Measurements from ENCODE around the gene GATAD1. TPM values are rescaled to one million over a fixed set of nuclear protein-coding genes. Genes with fewer than 3 reads are reported as not detected.

Gene GATAD1
- total RNA-seq, 2 donors from 2014 or later: 22.9 to 28.8 TPM

DNA sequence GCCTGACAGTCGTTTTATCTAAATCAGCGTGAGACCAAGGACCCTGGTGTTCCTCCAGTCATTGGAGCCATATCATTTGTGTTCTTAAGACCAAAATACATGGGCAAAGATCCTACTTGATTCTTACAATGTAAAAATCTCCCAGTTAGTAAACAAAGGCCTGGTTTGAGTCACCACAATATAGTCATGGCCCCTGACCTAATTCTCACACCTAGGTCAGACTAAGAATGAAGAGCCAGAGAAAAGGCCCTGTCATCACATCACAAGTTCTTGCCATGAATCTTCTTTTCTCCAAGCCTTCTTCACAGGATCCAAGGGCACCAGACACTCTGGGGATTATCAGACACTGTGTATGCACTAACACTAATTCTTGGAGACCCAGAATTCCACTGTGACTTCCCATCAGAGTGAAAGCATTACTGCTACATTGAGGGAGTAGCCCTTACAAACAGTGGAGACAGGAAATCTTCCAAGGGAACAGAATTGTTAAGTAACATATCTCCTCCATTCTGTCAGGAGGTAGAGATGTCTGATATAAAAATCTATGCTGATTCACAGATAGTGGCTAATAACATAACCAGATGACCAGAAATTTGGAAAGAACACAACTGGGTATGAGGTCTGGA is 38.1 kb downstream of the GATAD1 start:
- DNase-seq: no peak
- peak overlapping the region in 1 of 2 donors; percentile 2 for H3K9ac ChIP-seq (ENCODE audit: low read depth in 2 of 2, low read length in 2 of 2)
- H3K4me3 ChIP-seq: no peak overlapping the region
- no peaks in the 10 kb centered on the region for H3K27me3 ChIP-seq
- no peaks in the 10 kb centered on the region for H3K36me3 ChIP-seq
- TF ChIP-seq CTCF (IDR thresholded peaks at IDR 0.05): no peak
- intact Hi-C loops (cut with DNase I): no loop called here
- no peaks in the 10 kb centered on the region for H3K4me1 ChIP-seq
- H3K9me3 ChIP-seq: no peaks in the 10 kb centered on the region
- peak overlapping the region; percentile 64 for H3K27ac ChIP-seq

DNA sequence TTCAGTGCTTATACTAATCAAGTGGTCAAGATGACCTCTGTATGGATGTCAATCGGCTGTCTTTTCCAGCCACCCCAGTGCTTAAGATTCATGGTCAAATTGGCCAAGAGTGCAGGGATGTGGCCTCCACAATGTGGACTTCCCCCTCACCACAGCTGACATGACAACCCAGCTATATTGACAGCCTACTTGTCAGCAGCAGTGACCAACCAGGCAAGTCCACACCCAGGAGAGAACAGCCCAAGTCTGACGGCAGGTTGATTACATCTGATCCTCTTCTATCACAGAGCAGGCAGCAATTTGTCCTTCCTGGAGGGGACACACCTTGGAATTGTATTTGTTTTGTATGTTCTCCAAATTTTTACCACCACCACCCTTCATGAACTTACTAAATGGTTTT is 38.7 kb downstream of the GATAD1 start:
- Histone ChIP-seq H3K27me3 (no peaks in the 10 kb centered on the region), H3K27ac (peak overlapping the region; percentile 64), H3K4me3 (no peak overlapping the region), H3K36me3 (no peaks in the 10 kb centered on the region), H3K9ac (ENCODE audit: low read depth in 2 of 2, low read length in 2 of 2) (peak overlapping the region in 1 of 2 donors; percentile 2), H3K4me1 (no peaks in the 10 kb centered on the region), H3K9me3 (no peaks in the 10 kb centered on the region)
- TF ChIP-seq CTCF (IDR thresholded peaks at IDR 0.05): no peak
- peak; percentile 77 for DNase-seq
- intact Hi-C loops (cut with DNase I): no loop called here

DNA sequence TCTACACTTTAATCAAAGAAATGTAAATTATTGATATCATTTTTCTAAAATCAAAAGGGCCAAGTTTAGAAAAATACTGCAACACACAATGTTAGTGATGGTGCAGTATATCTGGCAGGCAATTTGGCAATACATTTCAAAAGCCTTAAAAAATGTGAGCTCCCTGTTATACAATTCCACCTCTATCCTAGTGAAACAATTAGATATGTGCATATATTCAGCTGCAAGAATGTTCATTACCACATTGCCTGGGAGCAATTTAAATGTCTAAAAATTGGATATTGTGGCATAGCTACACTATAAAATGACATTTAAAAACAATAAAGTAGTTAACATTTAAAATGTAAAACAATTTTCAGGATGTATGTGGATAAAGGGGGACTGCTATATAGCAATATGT is 40.5 kb downstream of the GATAD1 start:
- Histone ChIP-seq H3K27ac (no peak overlapping the region), H3K27me3 (no peaks in the 10 kb centered on the region), H3K4me1 (no peaks in the 10 kb centered on the region), H3K9ac (ENCODE audit: low read depth in 2 of 2, low read length in 2 of 2) (no peak overlapping the region), H3K36me3 (peaks cover 7% of the 10 kb centered on the region), H3K4me3 (no peak overlapping the region), H3K9me3 (no peaks in the 10 kb centered on the region)
- intact Hi-C loops (cut with DNase I): no loop called here
- no peak for TF ChIP-seq CTCF (IDR thresholded peaks at IDR 0.05)
- DNase-seq: no peak

DNA sequence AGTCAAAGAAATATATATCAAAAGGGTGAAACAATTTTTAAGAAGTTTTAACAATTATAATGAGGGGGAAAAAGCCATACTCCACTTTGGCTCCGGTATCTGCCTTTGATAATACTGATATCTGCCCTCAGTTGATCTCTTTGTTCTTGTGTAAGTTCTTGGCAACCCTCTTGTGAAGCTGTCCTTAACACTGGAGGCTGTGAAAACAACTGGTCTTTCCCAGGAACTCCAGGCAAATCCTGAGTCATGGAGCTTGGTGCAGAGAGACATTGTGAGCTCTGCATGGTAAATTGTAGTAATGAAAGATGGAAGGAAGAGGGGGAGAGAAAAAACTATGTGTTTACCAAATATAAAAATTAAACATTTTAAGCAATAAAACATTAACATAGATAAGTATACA is 42.4 kb downstream of the GATAD1 start:
- intact Hi-C loops (cut with DNase I): no loop called here
- no peak overlapping the region for H3K9ac ChIP-seq (ENCODE audit: low read depth in 2 of 2, low read length in 2 of 2)

GRCh38 chr7:92496876-92497275 is 49.6 kb downstream of the GATAD1 start:
- intact Hi-C loops (cut with DNase I): no loop called here
- no peak for DNase-seq
- H3K27me3 ChIP-seq: no peaks in the 10 kb centered on the region
- H3K9me3 ChIP-seq: no peaks in the 10 kb centered on the region
- no peak overlapping the region for H3K27ac ChIP-seq
- H3K36me3 ChIP-seq: peaks cover 10% of the 10 kb centered on the region
- no peak for TF ChIP-seq CTCF (IDR thresholded peaks at IDR 0.05)
- H3K4me3 ChIP-seq: no peak overlapping the region
- H3K9ac ChIP-seq (ENCODE audit: low read depth in 2 of 2, low read length in 2 of 2): no peak overlapping the region
- no peaks in the 10 kb centered on the region for H3K4me1 ChIP-seq

More for the DNA sequence above, 42.4 kb downstream of the GATAD1 start:
- no peak overlapping the region for H3K4me3 ChIP-seq
- DNase-seq: no peak
- H3K9me3 ChIP-seq: no peaks in the 10 kb centered on the region
- H3K36me3 ChIP-seq: peaks cover 7% of the 10 kb centered on the region
- no peaks in the 10 kb centered on the region for H3K27me3 ChIP-seq
- no peak overlapping the region for H3K27ac ChIP-seq
- no peak for TF ChIP-seq CTCF (IDR thresholded peaks at IDR 0.05)
- H3K4me1 ChIP-seq: no peaks in the 10 kb centered on the region
